BJ (cell line): ENCODE measurements around the gene APPBP2. TPM values are rescaled to one million over a fixed set of nuclear protein-coding genes. Genes with fewer than 3 reads are reported as not detected.

ENCODE experiments used
- CTCF ChIA-PET: fragments of 350-600 bp; formaldehyde crosslinking; extraction: SDS; loops from one replicate; lab custom pipeline; 2021; ENCODE audit warnings: antibody characterized with exemption, inconsistent platforms; lab: Yijun Ruan, JAX
- POLR2A ChIA-PET: fragments of 300-600 bp; sonication (Branson Sonifier 250); formaldehyde crosslinking; extraction: SDS; loops from one replicate; lab custom pipeline; 2021; ENCODE audit warnings: antibody characterized with exemption; lab: Charles Lee
- DNase-seq: peaks from one replicate; pipeline ENCODE4 v3.0.0-alpha.2; 2011; ENCODE audit warnings: low read depth
- H3K27me3 ChIP-seq: 2 replicates; pipeline ENCODE4 v1.6.0; 2011; ENCODE audit warnings: low read length; ENCODE audit not compliant: control insufficient read depth, insufficient read depth
- H3K36me3 ChIP-seq: 2 replicates; pipeline ENCODE4 v1.5.1; 2011; ENCODE audit warnings: low read length; ENCODE audit not compliant: control insufficient read depth, insufficient read depth
- H3K4me3 ChIP-seq: 2 replicates; pipeline ENCODE4 v1.5.1; 2011; ENCODE audit warnings: low read depth, mild to moderate bottlenecking, control low read depth, low read length
- polyA plus RNA-seq: library from polyadenylated mRNA; depleted of rRNA; stranded (reverse); fragments of >200 nt; gene quantifications from 2 replicates; pipeline ENCODE4 v1.2.3, GENCODE V29; 2011
- TF ChIP-seq, protein P1 (sequence below): IDR thresholded peaks from 2 replicates; pipeline ENCODE4 v1.5.1; 2011; ENCODE audit warnings: low read depth, mild to moderate bottlenecking, control low read depth, inconsistent platforms, low read length, moderate library complexity; ENCODE audit not compliant: insufficient read depth

The APPBP2 gene
- polyA plus RNA-seq, 1 experiment, result 14.8 TPM

DNA sequence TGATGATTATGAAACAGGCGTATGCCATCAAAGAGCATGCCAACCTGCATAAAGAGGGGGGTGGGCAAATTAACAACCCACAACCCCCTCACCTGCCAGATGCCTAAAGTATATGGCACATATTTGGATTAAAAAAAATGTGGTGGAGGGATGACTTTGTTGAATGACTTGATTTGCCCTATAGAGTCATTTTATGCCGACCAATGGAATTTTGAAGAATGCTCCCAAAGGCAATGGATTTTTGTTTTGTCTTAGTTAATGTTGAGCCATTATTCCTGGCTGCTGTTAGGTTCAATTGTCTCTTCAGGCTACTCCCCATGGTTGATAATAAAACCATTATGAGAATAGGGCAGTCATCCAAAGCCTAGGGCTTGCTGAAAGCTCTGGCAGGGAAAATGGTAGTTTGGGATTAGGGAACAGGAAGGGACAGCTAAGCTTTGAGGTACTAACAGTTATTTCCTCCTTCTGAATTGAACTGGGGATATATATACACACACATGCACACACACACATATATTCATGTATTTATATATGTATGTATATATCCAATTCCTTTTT, 109.6 kb downstream of the APPBP2 start:
- Histone ChIP-seq H3K27me3 (no peaks in the 10 kb centered on the region), H3K4me3 (no peak overlapping the region), H3K36me3 (no peaks in the 10 kb centered on the region)
- ChIA-PET POLR2A (no interaction called here), CTCF (no interaction called here)
- TF ChIP-seq, protein P1, sequence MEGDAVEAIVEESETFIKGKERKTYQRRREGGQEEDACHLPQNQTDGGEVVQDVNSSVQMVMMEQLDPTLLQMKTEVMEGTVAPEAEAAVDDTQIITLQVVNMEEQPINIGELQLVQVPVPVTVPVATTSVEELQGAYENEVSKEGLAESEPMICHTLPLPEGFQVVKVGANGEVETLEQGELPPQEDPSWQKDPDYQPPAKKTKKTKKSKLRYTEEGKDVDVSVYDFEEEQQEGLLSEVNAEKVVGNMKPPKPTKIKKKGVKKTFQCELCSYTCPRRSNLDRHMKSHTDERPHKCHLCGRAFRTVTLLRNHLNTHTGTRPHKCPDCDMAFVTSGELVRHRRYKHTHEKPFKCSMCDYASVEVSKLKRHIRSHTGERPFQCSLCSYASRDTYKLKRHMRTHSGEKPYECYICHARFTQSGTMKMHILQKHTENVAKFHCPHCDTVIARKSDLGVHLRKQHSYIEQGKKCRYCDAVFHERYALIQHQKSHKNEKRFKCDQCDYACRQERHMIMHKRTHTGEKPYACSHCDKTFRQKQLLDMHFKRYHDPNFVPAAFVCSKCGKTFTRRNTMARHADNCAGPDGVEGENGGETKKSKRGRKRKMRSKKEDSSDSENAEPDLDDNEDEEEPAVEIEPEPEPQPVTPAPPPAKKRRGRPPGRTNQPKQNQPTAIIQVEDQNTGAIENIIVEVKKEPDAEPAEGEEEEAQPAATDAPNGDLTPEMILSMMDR, result no peak
- no peak for DNase-seq

DNA sequence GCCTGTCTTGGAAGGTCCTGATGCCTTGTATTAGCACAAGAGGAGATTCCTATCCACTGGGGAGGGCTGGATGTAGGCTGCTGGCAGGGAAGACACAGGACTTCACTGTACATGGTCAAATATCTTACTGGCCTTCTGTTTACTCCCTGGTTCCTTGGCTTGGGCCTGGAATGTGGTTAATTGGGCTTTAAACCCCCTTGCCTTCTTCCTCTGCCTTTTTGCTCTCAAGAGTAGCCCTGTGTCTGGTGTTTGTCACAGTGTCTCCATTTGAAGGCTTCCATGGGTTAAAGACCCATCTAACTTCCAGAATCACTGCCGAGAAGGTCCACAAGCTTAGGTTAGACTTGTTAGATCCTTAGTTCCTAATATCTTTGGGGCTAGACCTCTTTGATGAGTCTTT, 110.9 kb downstream of the APPBP2 start:
- ChIA-PET CTCF (interaction anchor here (1.2 kb wide), 1 partner anchor 23 kb away, joined by 3 read pairs; the partner anchor contains the start of gene USP32), POLR2A (no interaction called here)
- TF ChIP-seq, protein P1, result no peak
- Histone ChIP-seq H3K27me3 (no peaks in the 10 kb centered on the region), H3K4me3 (no peak overlapping the region), H3K36me3 (no peaks in the 10 kb centered on the region)
- DNase-seq, result no peak

DNA sequence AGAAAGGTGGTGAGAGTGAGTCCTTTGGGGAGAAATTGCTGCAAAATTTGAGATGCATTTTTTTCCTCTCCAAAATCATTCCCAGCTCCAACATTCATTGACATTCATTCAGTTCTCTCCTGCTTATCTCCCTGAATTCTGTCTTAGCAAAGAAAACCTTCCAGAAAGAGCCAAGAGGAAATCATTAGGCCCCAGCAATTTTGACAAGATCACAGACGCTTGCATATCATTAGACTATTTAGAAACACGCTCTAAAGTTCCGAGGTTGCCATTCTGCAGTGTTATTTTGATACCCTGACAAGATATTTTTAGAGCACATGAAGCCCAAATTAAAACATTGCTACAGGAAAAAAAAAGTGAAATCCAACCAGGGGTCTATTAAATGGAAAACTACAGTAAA, 113.3 kb downstream of the APPBP2 start:
- no peaks in the 10 kb centered on the region for H3K36me3 ChIP-seq
- no peak for DNase-seq
- H3K27me3 ChIP-seq, result no peaks in the 10 kb centered on the region
- no peak overlapping the region for H3K4me3 ChIP-seq
- POLR2A ChIA-PET, result no interaction called here
- TF ChIP-seq, protein P1, result no peak
- CTCF ChIA-PET, result interaction anchor here (1.0 to 2.3 kb wide), 3 partner anchors 8 to 10 kb away, joined by 3 to 10 read pairs (median 5); partner anchors contain the start of gene CHCT1

DNA sequence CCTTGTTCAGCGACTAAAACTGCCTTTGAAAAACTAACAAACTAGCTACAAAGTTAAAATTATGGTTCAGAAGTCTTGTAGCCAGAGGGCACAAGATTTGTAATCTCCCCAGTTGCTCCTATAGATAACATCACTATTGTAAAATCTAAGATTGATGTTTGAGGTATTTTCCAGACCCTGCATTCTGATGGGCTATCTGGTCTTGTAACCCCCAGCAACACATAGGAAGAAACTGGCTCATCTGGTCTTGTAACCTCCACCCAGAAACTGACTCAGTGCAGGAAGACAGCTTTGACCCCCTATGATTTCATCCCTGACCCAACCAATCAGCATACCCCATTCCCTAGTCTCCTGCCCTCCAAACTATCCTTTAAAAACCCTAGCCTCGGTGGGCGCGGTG, 116.0 kb downstream of the APPBP2 start:
- ChIA-PET CTCF (interaction anchor here (1.2 to 1.4 kb wide), 2 partner anchors 11 to 12 kb away, joined by 4 to 11 read pairs; no protein-coding TSS in a partner anchor), POLR2A (no interaction called here)
- TF ChIP-seq, protein P1, result no peak
- no peak overlapping the region for H3K4me3 ChIP-seq
- no peak for DNase-seq
- H3K27me3 ChIP-seq, result no peaks in the 10 kb centered on the region
- H3K36me3 ChIP-seq, result no peaks in the 10 kb centered on the region

DNA sequence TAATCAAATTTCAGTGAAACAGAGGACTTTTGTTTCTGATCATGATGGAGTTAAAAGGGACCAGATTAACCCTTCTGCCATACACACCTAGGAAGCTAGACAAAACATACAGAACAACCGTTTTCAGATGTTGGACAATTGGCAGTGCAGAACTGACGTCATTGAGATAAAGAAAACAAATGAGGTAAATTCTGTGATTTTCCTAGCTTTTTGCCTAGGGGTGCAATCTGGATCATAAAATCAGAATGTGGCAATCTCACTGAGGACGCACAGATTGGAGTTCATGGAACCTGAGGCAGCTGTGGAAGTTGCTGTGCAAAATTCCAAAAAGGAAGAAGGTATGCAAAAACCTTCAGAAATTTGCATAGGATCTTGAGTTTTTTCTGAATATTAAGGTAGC, 119.2 kb downstream of the APPBP2 start:
- ChIA-PET CTCF (interaction anchor here (1.8 kb wide), 1 partner anchor 14 kb away, joined by 6 read pairs; no protein-coding TSS in a partner anchor), POLR2A (no interaction called here)
- H3K4me3 ChIP-seq, result no peak overlapping the region
- no peaks in the 10 kb centered on the region for H3K36me3 ChIP-seq
- no peaks in the 10 kb centered on the region for H3K27me3 ChIP-seq
- no peak for DNase-seq
- TF ChIP-seq, protein P1, result no peak
